Loucy (cell line): Measurements from ENCODE around the gene CEACAM8.

Source experiments
- EZH2phosphoT487 ChIP-seq: fragments of 200-600 bp; IDR thresholded peaks from 2 replicates; pipeline ENCODE4 v1.6.1; 2018; ENCODE audit warnings: antibody characterized with exemption, mild to moderate bottlenecking, moderate library complexity, borderline replicate concordance
- TF ChIP-seq, protein P1 (sequence below): fragments of 200-600 bp; sonication (generic); conservative IDR thresholded peaks from 2 replicates; pipeline ENCODE4 v1.5.1; 2014; ENCODE audit warnings: mild to moderate bottlenecking, antibody characterized with exemption, low read length

DNA sequence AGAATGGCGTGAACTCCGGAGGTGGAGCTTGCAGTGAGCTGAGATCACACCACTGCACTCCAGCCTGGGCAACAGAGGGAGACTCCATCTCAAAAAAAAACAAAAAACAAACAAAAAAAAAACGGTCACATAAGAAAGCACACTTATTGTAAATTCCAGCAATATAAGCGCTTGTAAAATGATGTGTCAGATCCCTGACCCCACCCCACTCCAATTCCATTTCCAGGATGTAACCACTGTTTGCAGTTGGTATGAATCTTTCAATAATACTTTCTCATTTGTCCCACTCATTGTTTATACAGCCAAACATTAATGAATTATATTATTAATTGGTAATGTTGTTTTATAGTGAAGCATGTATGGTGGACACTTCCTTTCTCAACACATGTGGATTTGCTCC lies 50.6 kb downstream of the CEACAM8 start:
- TF ChIP-seq, protein P1, sequence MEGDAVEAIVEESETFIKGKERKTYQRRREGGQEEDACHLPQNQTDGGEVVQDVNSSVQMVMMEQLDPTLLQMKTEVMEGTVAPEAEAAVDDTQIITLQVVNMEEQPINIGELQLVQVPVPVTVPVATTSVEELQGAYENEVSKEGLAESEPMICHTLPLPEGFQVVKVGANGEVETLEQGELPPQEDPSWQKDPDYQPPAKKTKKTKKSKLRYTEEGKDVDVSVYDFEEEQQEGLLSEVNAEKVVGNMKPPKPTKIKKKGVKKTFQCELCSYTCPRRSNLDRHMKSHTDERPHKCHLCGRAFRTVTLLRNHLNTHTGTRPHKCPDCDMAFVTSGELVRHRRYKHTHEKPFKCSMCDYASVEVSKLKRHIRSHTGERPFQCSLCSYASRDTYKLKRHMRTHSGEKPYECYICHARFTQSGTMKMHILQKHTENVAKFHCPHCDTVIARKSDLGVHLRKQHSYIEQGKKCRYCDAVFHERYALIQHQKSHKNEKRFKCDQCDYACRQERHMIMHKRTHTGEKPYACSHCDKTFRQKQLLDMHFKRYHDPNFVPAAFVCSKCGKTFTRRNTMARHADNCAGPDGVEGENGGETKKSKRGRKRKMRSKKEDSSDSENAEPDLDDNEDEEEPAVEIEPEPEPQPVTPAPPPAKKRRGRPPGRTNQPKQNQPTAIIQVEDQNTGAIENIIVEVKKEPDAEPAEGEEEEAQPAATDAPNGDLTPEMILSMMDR, result no peak
- no peak for TF ChIP-seq EZH2phosphoT487
